ENCODE measurements around the gene SAMD13.

The SAMD13 gene

GRCh38 chr1:84363019-84363418, 61.5 kb downstream of the SAMD13 start:
- DNase-seq (ENCODE audit: low spot score): no peak
- TF ChIP-seq CTCF (IDR thresholded peaks at IDR 0.05; ENCODE audit: extremely low read depth, missing control alignments): no peak

- no peak for TF ChIP-seq CTCF (IDR thresholded peaks at IDR 0.05; ENCODE audit: extremely low read depth, missing control alignments)
- DNase-seq (ENCODE audit: low spot score): no peak
Observed at GRCh38 chr1:84363622-84364021, 62.1 kb downstream of the SAMD13 start.

GRCh38 chr1:84365225-84366221, 64.0 kb downstream of the SAMD13 start:
- no peak for TF ChIP-seq CTCF (IDR thresholded peaks at IDR 0.05; ENCODE audit: extremely low read depth, missing control alignments)
- DNase-seq (ENCODE audit: low spot score): no peak

GRCh38 chr1:84366786-84367185, 65.3 kb downstream of the SAMD13 start:
- no peak for TF ChIP-seq CTCF (IDR thresholded peaks at IDR 0.05; ENCODE audit: extremely low read depth, missing control alignments)
- DNase-seq (ENCODE audit: low spot score): no peak

GRCh38 chr1:84367219-84367618, 65.7 kb downstream of the SAMD13 start:
- DNase-seq (ENCODE audit: low spot score): no peak
- TF ChIP-seq CTCF (IDR thresholded peaks at IDR 0.05; ENCODE audit: extremely low read depth, missing control alignments): no peak

- no peak for TF ChIP-seq CTCF (IDR thresholded peaks at IDR 0.05; ENCODE audit: extremely low read depth, missing control alignments)
- DNase-seq (ENCODE audit: low spot score): no peak
Observed at GRCh38 chr1:84368441-84368840, 66.9 kb downstream of the SAMD13 start.

GRCh38 chr1:84370266-84370665, 68.8 kb downstream of the SAMD13 start:
- DNase-seq (ENCODE audit: low spot score): no peak

More at GRCh38 chr1:84370266-84370665, 68.8 kb downstream of the SAMD13 start:
- no peak for TF ChIP-seq CTCF (IDR thresholded peaks at IDR 0.05; ENCODE audit: extremely low read depth, missing control alignments)
